Ishikawa (cell line): ENCODE results near the gene MCM7.

ENCODE experiments used
- CEBPB ChIP-seq: IDR thresholded peaks from 2 replicates; pipeline ENCODE4 v1.6.1; 2012
- CREB1 ChIP-seq: IDR thresholded peaks from 2 replicates; pipeline ENCODE4 v1.6.1; 2012; ENCODE audit warnings: low read depth
- EGR1 ChIP-seq: IDR thresholded peaks from 2 replicates; pipeline ENCODE4 v1.6.1; 2012
- EP300 ChIP-seq: IDR thresholded peaks from 2 replicates; pipeline ENCODE4 v1.6.1; 2012; ENCODE audit warnings: borderline replicate concordance
- FOXM1 ChIP-seq: IDR thresholded peaks from 2 replicates; pipeline ENCODE4 v1.6.1; 2012; ENCODE audit warnings: low read depth, borderline replicate concordance
- NFIC ChIP-seq: IDR thresholded peaks from 2 replicates; pipeline ENCODE4 v1.6.1; 2012
- RAD21 ChIP-seq: IDR thresholded peaks from 2 replicates; pipeline ENCODE4 v1.6.1; 2012; ENCODE audit warnings: low read depth
- TAF1 ChIP-seq: IDR thresholded peaks from 2 replicates; pipeline ENCODE4 v1.6.1; 2012; ENCODE audit warnings: low read depth, mild to moderate bottlenecking
- TCF12 ChIP-seq: IDR thresholded peaks from 2 replicates; pipeline ENCODE4 v1.6.1; 2012; ENCODE audit warnings: low read depth
- TEAD4 ChIP-seq: IDR thresholded peaks from 2 replicates; pipeline ENCODE4 v1.6.1; 2012
- YY1 ChIP-seq: IDR thresholded peaks from 2 replicates; pipeline ENCODE4 v1.6.1; 2012; ENCODE audit warnings: low read depth
- TF ChIP-seq, protein P1 (sequence below): IDR thresholded peaks from 2 replicates; pipeline ENCODE4 v1.6.1; 2012; ENCODE audit warnings: low read depth, mild to moderate bottlenecking
- TF ChIP-seq, protein P2 (sequence below): IDR thresholded peaks from 2 replicates; pipeline ENCODE4 v1.6.1; 2012
- TF ChIP-seq, protein P3 (sequence below): IDR thresholded peaks from 2 replicates; pipeline ENCODE4 v1.6.1; 2012

DNA sequence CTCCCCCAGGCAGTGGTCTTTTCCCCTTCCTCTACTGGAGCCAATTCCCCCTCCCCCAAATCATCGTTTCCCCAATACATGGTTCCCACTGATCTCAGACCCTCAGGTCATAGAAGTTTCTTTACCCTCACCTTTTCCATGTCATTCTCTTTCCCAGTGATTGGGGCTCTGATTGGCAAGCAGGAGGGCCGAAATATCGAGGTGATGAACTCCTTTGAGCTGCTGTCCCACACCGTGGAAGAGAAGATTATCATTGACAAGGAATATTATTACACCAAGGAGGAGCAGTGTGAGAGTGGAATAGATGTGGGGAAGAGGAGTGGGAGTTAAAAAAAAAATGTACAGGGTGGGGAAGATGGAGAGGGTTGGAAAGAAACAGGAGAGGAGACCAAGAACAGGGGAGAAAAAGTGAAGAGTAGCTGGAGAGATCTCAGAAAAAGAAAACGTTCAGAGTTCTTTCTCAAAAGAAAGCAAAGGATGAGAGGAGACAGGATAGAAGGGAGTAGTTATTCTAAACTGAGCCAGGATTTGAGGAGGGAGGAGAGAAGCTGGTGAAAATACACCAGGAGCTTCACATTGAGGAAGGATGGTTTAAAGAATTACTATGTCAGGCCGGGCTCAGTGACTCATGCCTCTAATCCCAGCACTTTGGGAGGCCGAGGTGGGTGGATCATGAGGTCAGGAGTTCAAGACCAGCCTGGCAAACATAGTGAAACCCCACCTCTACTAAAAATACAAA is 11.6 kb downstream of the MCM7 start:
- TF ChIP-seq FOXM1 (no peak), YY1 (no peak), RAD21 (no peak), EP300 (no peak), CREB1 (no peak), CEBPB (no peak), TCF12 (no peak), TEAD4 (no peak), TAF1 (no peak), EGR1 (no peak), NFIC (no peak)
- TF ChIP-seq, protein P1, sequence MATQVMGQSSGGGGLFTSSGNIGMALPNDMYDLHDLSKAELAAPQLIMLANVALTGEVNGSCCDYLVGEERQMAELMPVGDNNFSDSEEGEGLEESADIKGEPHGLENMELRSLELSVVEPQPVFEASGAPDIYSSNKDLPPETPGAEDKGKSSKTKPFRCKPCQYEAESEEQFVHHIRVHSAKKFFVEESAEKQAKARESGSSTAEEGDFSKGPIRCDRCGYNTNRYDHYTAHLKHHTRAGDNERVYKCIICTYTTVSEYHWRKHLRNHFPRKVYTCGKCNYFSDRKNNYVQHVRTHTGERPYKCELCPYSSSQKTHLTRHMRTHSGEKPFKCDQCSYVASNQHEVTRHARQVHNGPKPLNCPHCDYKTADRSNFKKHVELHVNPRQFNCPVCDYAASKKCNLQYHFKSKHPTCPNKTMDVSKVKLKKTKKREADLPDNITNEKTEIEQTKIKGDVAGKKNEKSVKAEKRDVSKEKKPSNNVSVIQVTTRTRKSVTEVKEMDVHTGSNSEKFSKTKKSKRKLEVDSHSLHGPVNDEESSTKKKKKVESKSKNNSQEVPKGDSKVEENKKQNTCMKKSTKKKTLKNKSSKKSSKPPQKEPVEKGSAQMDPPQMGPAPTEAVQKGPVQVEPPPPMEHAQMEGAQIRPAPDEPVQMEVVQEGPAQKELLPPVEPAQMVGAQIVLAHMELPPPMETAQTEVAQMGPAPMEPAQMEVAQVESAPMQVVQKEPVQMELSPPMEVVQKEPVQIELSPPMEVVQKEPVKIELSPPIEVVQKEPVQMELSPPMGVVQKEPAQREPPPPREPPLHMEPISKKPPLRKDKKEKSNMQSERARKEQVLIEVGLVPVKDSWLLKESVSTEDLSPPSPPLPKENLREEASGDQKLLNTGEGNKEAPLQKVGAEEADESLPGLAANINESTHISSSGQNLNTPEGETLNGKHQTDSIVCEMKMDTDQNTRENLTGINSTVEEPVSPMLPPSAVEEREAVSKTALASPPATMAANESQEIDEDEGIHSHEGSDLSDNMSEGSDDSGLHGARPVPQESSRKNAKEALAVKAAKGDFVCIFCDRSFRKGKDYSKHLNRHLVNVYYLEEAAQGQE, result no peak
- TF ChIP-seq, protein P2, sequence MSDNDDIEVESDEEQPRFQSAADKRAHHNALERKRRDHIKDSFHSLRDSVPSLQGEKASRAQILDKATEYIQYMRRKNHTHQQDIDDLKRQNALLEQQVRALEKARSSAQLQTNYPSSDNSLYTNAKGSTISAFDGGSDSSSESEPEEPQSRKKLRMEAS, result no peak
- TF ChIP-seq, protein P3, sequence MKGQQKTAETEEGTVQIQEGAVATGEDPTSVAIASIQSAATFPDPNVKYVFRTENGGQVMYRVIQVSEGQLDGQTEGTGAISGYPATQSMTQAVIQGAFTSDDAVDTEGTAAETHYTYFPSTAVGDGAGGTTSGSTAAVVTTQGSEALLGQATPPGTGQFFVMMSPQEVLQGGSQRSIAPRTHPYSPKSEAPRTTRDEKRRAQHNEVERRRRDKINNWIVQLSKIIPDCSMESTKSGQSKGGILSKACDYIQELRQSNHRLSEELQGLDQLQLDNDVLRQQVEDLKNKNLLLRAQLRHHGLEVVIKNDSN, result no peak
